ENCODE measurements around the gene FAAP20. TPM values are rescaled to one million over a fixed set of nuclear protein-coding genes. Genes with fewer than 3 reads are reported as not detected.
A peak's percentile ranks its signal among the peaks of the same experiment; 100 is the strongest.

The FAAP20 gene
- total and polyA plus RNA-seq, 10 of the 15 experiments (the other 5 are each of a cell fraction or from before 2014, with no cell fraction given): 0.79 to 91.8 (median 20.9) TPM

- TF ChIP-seq, protein P1, sequence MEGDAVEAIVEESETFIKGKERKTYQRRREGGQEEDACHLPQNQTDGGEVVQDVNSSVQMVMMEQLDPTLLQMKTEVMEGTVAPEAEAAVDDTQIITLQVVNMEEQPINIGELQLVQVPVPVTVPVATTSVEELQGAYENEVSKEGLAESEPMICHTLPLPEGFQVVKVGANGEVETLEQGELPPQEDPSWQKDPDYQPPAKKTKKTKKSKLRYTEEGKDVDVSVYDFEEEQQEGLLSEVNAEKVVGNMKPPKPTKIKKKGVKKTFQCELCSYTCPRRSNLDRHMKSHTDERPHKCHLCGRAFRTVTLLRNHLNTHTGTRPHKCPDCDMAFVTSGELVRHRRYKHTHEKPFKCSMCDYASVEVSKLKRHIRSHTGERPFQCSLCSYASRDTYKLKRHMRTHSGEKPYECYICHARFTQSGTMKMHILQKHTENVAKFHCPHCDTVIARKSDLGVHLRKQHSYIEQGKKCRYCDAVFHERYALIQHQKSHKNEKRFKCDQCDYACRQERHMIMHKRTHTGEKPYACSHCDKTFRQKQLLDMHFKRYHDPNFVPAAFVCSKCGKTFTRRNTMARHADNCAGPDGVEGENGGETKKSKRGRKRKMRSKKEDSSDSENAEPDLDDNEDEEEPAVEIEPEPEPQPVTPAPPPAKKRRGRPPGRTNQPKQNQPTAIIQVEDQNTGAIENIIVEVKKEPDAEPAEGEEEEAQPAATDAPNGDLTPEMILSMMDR (IDR thresholded peaks at IDR 0.05 in 2 of 3, conservative IDR thresholded peaks at IDR 0.05 in 1 of 3; ENCODE audit: control insufficient read depth in 2 of 3, extremely low read depth in 1 of 3, insufficient read depth in 1 of 3, low read depth in 3 of 3, low read length in 3 of 3): peak in 1 of 3 experiments; percentile 2; a peak in 1 of 6 replicates
- TF ChIP-seq ZNF207 (IDR thresholded peaks at IDR 0.05; ENCODE audit: borderline replicate concordance): no peak
- TF ChIP-seq MYC (IDR thresholded peaks at IDR 0.05; ENCODE audit: insufficient read depth, insufficient read length, insufficient replicate concordance, low read length, severe bottlenecking): no peak
- no peak for TF ChIP-seq RB1 (IDR thresholded peaks at IDR 0.05; ENCODE audit: borderline replicate concordance)
- TF ChIP-seq HDGF (IDR thresholded peaks at IDR 0.05): 0 out of 2 replicates have a peak, but pooled peaks have one; percentile 16
- TF ChIP-seq CHD1 (IDR thresholded peaks at IDR 0.05; ENCODE audit: low read depth, low read length): no peak
- peak; percentile 33; the same call in 1 of the 2 replicates for TF ChIP-seq IKZF1 (conservative IDR thresholded peaks at IDR 0.05)
- TF ChIP-seq BHLHE40 (IDR thresholded peaks at IDR 0.05; ENCODE audit: borderline replicate concordance in 1 of 2, low read depth in 2 of 2, low read length in 1 of 2): peak in 1 of 2 experiments; percentile 74; a peak in 1 of 4 replicates
- TF ChIP-seq IRF4 (IDR thresholded peaks at IDR 0.05; ENCODE audit: low read depth, low read length): no peak
Measured at GRCh38 chr1:2229037-2229864, 34.7 kb upstream of the FAAP20 start (continued).

Measured in GM12878 (cell line).